Gastroesophageal sphincter (tissue), 4 donors: ENCODE results near the gene TKT. TPM values are rescaled to one million over a fixed set of nuclear protein-coding genes. Genes with fewer than 3 reads are reported as not detected.

Source experiments
- ATAC-seq: fragments of 150-250 bp; one replicate; pipeline ENCODE4 v1.9.1; 2016; ENCODE audit warnings: mild to moderate bottlenecking, moderate library complexity
- H3K27ac ChIP-seq, 4 donors: fragments of 200-600 bp; sonication (generic) in 3 of 4; 1 replicate in 3 of 4; 2 replicates in 1 of 4; pipeline ENCODE4 v1.5.1; 2016 to 2019
- H3K27me3 ChIP-seq: fragments of 200-600 bp; sonication (generic); one replicate; pipeline ENCODE4 v1.5.1; 2019
- H3K36me3 ChIP-seq, 2 donors: fragments of 200-600 bp; sonication (generic); one replicate each; pipeline ENCODE4 v1.5.1; 2019; ENCODE audit warnings: control low read depth in 1 of 2
- H3K4me1 ChIP-seq, 3 donors: fragments of 200-600 bp; sonication (generic); 1 replicate in 2 of 3; 2 replicates in 1 of 3; pipeline ENCODE4 v1.5.1; 2016 to 2019; ENCODE audit warnings: control low read depth in 2 of 3
- H3K4me3 ChIP-seq, 2 donors: fragments of 200-600 bp; sonication (generic); one replicate each; pipeline ENCODE4 v1.5.1; 2019; ENCODE audit warnings: mild to moderate bottlenecking in 1 of 2, moderate library complexity in 1 of 2
- H3K9me3 ChIP-seq, 3 donors: fragments of 200-600 bp; sonication (generic); one replicate each; pipeline ENCODE4 v1.5.1; 2017 to 2019; ENCODE audit warnings: control low read depth in 2 of 3
- CTCF ChIP-seq, 4 experiments: fragments of 200-600 bp in 2 of 4; fragments of 450-650 bp in 2 of 4; sonication (generic) in 1 of 4; IDR thresholded peaks; one replicate each; pipeline ENCODE4 v1.5.1; 2017 to 2019; ENCODE audit warnings: antibody characterized with exemption in 4 of 4, mild to moderate bottlenecking in 2 of 4, moderate library complexity in 2 of 4
- EP300 ChIP-seq: sonication (generic); formaldehyde crosslinking; IDR thresholded peaks from one replicate; pipeline ENCODE4 v1.6.1; 2017; ENCODE audit warnings: antibody characterized with exemption, mild to moderate bottlenecking
- POLR2A ChIP-seq, 2 donors: fragments of 450-650 bp; IDR thresholded peaks; one replicate each; pipeline ENCODE4 v1.6.1; 2017; ENCODE audit warnings: antibody characterized with exemption in 2 of 2, mild to moderate bottlenecking in 2 of 2, moderate library complexity in 1 of 2
- POLR2AphosphoS5 ChIP-seq: sonication (generic); formaldehyde crosslinking; IDR thresholded peaks from one replicate; pipeline ENCODE4 v1.6.1; 2017; ENCODE audit warnings: antibody characterized with exemption
- WGBS, 2 donors: methylation state at CpG; one replicate each; pipeline ENCODE4 v1.1.5; 2018; ENCODE audit warnings: low coverage in 1 of 2; 5-methylcytosine and 5-hydroxymethylcytosine counted together
- total RNA-seq, 4 donors: library from RNA; depleted of rRNA; stranded (reverse); fragments of >200 nt; gene quantifications; one replicate each; pipeline ENCODE4 v1.1.0, GENCODE V29; 2016

Gene TKT
- total RNA-seq, 4 donors from 2014 or later, result 218 to 386 (median 278) TPM

DNA sequence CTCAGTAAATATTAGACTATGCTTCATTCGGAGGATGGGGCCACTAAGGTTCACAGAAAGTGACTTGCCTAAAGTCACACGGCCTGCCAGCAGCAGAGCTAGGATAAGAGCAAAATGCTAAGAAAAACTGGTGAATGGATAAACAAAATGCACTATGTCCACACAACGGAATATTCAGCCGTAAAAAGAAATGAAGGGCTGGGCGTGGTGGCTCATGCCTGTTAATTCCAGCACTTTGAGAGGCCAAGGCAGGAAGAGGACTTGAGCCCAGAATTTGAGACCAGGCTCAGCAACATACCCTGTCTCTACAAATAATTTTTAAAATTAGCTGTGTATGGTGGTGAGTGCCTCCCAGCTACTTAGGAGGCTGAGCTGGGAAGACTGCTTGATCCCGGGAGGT, 7.7 kb downstream of the TKT start:
- Histone ChIP-seq H3K27ac (no peak overlapping the region), H3K4me3 (no peak overlapping the region), H3K27me3 (no peaks in the 10 kb centered on the region), H3K4me1 (peaks cover 0 to 77% (median 25%) of the 10 kb centered on the region in 3 donors), H3K9me3 (no peaks in the 10 kb centered on the region), H3K36me3 (peaks cover 0 to 11% of the 10 kb centered on the region in 2 donors)
- ATAC-seq, result no peak
- 74 to 80% methylated on average over 5 to 6 of the region's 6 CpGs for WGBS, 2 donors
- TF ChIP-seq POLR2A (IDR thresholded peaks at IDR 0.05), result no peak
- no peak for TF ChIP-seq POLR2AphosphoS5
- no peak for TF ChIP-seq CTCF (IDR thresholded peaks at IDR 0.05)
- no peak for TF ChIP-seq EP300

- Histone ChIP-seq H3K27ac (no peak overlapping the region), H3K4me3 (no peak overlapping the region), H3K4me1 (peaks cover 0 to 77% (median 25%) of the 10 kb centered on the region in 3 donors), H3K27me3 (no peaks in the 10 kb centered on the region), H3K36me3 (peaks cover 0 to 12% of the 10 kb centered on the region in 2 donors), H3K9me3 (no peaks in the 10 kb centered on the region)
- ATAC-seq, result no peak
- WGBS, 2 donors, result 69 to 78% methylated on average over 1 to 2 of the region's 2 CpGs
- TF ChIP-seq POLR2A (IDR thresholded peaks at IDR 0.05) (no peak), CTCF (IDR thresholded peaks at IDR 0.05) (no peak), POLR2AphosphoS5 (no peak), EP300 (no peak)
These were observed 8.2 kb downstream of the TKT start for GRCh38 chr3:53247619-53248018.

DNA sequence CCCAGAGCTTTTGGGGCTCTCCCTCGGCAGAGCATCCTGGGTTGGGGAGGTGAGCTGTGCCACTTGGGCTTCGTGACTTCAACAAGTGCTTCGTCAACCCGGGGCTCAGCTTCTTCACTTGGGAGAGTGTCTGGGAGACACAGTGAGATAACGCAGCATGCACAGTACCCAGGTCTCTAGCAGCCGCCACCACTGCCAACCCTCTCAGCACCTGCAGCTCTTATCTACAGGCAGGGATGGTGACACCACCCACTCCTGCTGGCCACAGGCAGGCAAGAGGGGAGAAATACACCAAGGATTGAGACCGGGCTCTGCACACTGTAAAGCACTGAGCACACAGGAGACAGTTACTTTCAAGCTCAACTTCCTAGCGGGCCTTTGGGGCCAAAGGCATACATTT, 11.6 kb downstream of the TKT start:
- Histone ChIP-seq H3K36me3 (peaks cover 0 to 46% of the 10 kb centered on the region in 2 donors), H3K9me3 (no peaks in the 10 kb centered on the region), H3K4me3 (no peak overlapping the region), H3K4me1 (peaks cover 0 to 72% (median 4%) of the 10 kb centered on the region in 3 donors), H3K27me3 (no peaks in the 10 kb centered on the region), H3K27ac (no peak overlapping the region)
- WGBS, 2 donors, result 100% methylated on average over 2 of the region's 8 CpGs; no CpG with 5 or more reads in 1 of the 2 donors
- TF ChIP-seq POLR2AphosphoS5, result no peak
- no peak for TF ChIP-seq EP300
- TF ChIP-seq CTCF (IDR thresholded peaks at IDR 0.05), result no peak
- TF ChIP-seq POLR2A (IDR thresholded peaks at IDR 0.05), result no peak
- no peak for ATAC-seq

GRCh38 chr3:53243785-53244184, 12.0 kb downstream of the TKT start:
- 76 to 100% methylated on average over 1 to 4 of the region's 8 CpGs for WGBS, 2 donors
- Histone ChIP-seq H3K36me3 (peaks cover 0 to 50% of the 10 kb centered on the region in 2 donors), H3K27me3 (no peaks in the 10 kb centered on the region), H3K9me3 (no peaks in the 10 kb centered on the region), H3K4me1 (peaks cover 0 to 72% (median 4%) of the 10 kb centered on the region in 3 donors), H3K27ac (no peak overlapping the region), H3K4me3 (no peak overlapping the region)
- no peak for ATAC-seq
- TF ChIP-seq EP300, result no peak

DNA sequence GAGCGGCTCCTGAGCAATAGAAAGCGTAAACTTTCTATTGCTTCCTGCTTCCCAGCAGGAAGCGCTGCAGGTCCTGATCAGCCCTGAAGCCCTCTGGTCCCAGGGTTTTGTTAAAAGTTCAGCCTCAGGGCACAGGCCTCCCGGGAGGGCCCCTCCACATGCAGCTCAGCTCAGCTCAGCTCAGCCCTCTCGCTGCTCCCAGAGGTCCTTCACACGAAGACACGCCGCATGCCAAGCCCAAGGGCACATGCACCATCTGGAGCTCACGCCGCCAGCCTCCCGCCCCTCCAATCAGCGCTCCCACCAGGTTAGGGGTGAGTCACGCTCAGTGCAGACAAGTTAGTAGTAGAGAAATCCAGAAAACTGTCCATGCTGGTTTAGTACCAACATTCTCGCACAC, 12.7 kb downstream of the TKT start:
- peaks cover 0 to 72% (median 11%) of the 10 kb centered on the region in 3 donors for H3K4me1 ChIP-seq
- peak overlapping the region in 2 of 4 donors; percentile 31 to 38 for H3K27ac ChIP-seq
- 70 to 73% methylated on average over 2 to 3 of the region's 14 CpGs for WGBS, 2 donors
- H3K27me3 ChIP-seq, result no peaks in the 10 kb centered on the region
- H3K36me3 ChIP-seq, result peaks cover 0 to 57% of the 10 kb centered on the region in 2 donors
- H3K4me3 ChIP-seq, result no peak overlapping the region
- no peak for ATAC-seq
- no peaks in the 10 kb centered on the region for H3K9me3 ChIP-seq
- TF ChIP-seq CTCF (IDR thresholded peaks at IDR 0.05) (no peak), POLR2AphosphoS5 (no peak), POLR2A (IDR thresholded peaks at IDR 0.05) (no peak), EP300 (no peak)
